OCI-LY7 (cell line): ENCODE measurements around the gene ITPKB.

ENCODE experiments used
- CTCF ChIP-seq: fragments of 200-600 bp; sonication (generic); conservative IDR thresholded peaks from 2 replicates; pipeline ENCODE4 v1.5.1; 2014; ENCODE audit warnings: mild to moderate bottlenecking, antibody characterized with exemption, low read length, moderate library complexity, mixed read lengths
- EZH2phosphoT487 ChIP-seq: fragments of 200-600 bp; sonication (generic); IDR thresholded peaks from 2 replicates; pipeline ENCODE4 v1.6.1; 2018; ENCODE audit warnings: low read depth, borderline replicate concordance, mild to moderate bottlenecking, mixed run types, antibody characterized with exemption, low read length, moderate library complexity, mixed read lengths

- TF ChIP-seq CTCF, result no peak
- no peak for TF ChIP-seq EZH2phosphoT487
Observed at GRCh38 chr1:226643177-226643576, 95.9 kb downstream of the ITPKB start.
